HG03045 (cell line): Measurements from ENCODE around the gene LIPC.
"Not testable (repeated sequence)": the region's sequence is repeated elsewhere in the genome, so short reads cannot be mapped to it uniquely, and the experiment has no call there.

ENCODE experiments used
- ATAC-seq: cut with Tn5 transposase; IDR thresholded peaks from one replicate; pipeline ENCODE4 v1.9.1; 2021; ENCODE audit warnings: mild to moderate bottlenecking, moderate library complexity; ENCODE audit not compliant: unreplicated experiment

Gene LIPC

GRCh38 chr15:58574631-58575030 lies 142.8 kb downstream of the LIPC start:
- ATAC-seq, result no peak

DNA sequence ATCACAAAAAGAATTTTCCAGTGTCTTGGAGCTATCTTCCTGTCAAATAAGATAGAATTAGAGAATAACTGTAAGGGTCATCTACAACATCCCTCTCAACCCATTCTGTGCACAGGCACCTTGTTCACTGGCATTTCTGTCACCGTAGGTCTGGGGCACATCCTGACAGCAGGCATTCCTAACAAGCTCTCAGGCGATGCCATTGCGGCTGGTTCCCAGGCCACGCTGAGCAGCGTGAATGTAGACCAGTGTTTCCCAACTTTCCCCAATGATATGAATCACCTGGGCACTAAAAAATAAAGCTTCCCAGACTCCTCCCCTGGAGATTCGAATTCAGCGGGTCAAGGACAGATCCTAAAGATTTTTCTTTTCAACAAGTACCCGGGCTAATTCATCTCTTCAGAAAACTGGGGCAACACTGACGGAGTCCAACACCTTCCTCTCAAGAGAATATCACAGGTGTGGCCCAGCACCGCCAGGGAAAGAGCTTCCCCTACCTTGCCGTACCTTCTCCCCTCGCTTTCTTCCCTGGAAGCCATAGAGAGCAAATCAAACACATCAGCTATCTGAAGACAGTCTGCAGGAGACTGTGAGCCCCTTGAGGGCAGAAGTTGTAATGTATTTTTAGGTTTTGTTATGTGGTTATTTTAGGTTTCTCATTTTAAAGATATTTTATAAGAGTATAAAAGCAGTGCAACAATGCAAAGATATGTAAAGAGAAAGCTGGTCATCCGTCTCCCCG lies 143.4 kb downstream of the LIPC start:
- ATAC-seq, result no peak

DNA sequence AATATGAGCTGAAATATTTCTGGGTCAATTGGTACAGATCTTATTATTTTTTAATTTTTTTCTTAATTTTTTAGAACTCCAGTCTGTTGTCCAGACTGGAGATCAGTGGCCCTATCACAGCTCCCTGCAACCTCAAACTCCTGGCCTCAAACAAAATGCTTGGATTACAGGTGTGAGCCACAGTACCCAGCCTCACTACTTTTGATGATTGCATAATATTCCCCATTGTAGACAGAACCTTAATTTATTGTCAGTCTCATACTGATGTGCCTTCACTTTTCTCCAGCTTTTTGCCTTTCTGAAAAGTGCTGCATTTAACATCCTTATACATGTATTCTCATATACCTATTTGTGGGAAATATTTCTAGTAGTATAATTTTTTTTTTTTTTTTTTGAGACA lies 144.9 kb downstream of the LIPC start:
- ATAC-seq, result no peak

DNA sequence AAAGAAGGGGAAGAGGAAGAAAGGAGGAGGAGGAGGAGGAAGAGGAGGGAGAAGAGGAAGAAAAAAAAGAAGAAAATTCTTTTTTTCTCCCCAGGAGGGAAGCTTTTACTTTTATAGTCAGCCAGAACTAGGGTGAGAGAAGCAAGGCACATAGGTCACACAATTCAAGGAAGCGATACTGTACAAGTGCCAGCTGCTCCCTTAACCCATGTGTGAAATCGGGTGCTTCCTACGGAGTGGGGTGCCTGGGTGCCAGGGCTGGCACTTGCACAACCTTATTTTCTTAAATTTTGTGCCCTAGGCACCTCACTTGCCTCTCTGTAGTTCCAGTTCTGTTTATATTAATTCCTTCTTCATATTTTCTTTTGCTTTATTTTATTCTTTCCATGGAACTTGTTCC lies 150.4 kb downstream of the LIPC start:
- ATAC-seq, result no peak

DNA sequence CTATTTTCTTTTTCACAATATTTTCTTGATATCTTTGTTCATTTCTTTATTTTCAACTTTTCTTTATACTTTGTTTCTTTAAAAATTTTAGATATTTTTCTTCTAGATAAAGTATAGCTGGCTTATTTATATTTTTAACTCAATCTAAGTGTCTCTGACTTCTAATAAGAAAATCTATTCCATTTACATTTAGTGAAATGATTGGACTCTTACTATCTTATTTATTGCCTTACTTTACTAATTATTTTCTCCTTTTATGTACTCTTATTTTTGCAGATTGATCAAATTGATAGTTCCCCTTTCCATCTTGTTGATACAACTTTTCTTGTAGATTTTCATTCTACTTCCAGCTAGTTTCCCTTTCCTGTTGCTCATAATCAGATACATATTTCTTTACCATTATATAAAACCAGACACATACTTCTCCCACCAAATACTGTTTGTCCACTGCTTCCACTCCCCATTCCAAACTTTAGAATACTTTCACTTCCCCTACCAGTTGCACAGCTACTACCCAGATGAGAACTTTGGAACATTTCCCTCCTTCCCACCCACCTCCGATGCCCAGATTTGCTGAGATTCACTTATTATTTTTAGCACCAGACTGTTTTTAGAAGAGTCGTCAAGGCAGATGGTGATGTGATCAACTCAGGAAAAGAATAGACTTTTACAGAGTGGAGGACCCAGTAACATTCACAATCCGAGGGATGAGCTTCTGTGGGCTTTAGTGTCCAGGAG lies 151.5 kb downstream of the LIPC start:
- no peak for ATAC-seq

GRCh38 chr15:58584789-58585461 lies 153.1 kb downstream of the LIPC start:
- no peak for ATAC-seq

GRCh38 chr15:58585693-58586443 lies 154.1 kb downstream of the LIPC start:
- no peak for ATAC-seq

DNA sequence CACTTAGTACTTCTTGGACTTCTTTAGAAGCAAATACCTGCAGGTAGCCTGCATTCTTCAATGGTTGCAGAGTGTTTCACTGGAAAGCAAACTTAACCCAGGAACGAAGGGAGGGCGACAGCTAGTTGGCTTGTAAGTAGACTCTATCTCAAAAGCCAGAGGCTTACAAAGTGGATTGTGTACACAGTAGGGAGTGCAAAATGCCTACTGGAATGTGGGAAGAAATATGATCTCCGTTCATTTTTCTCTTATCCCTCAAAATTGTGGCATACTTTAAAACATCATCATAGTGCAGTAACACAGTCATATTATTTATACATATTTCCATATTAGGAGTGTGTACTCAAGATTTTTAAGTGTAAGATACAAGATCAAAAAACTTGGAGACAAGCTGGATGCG lies 155.7 kb downstream of the LIPC start:
- no peak for ATAC-seq

- no peak for ATAC-seq
Measured at GRCh38 chr15:58588096-58588495, 156.3 kb downstream of the LIPC start.

- ATAC-seq, result no peak
Measured at GRCh38 chr15:58589047-58589446, 157.3 kb downstream of the LIPC start.

GRCh38 chr15:58590236-58590635 lies 158.4 kb downstream of the LIPC start:
- ATAC-seq, result no peak

- no peak for ATAC-seq
Measured at GRCh38 chr15:58590926-58591325, 159.1 kb downstream of the LIPC start.

DNA sequence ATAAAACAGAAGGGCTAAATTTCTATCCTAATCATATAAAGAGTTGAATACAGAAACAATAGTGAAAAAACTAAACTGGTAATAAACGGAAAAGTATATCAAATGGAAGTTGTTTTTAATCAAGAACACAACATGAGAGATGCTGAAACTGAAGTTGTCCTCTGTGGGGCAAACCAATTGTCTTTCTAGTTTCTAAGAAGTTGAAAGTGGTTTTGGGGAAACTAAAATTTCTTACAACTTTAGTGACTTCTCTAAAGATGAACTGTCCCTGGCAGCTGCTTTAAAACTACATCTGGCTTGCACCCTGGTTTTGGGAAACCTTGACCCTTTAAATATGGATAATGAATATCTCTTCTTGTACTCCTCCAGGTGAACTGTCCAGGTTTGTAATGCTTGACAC lies 162.1 kb downstream of the LIPC start:
- no peak for ATAC-seq

GRCh38 chr15:58594898-58595297 lies 163.1 kb downstream of the LIPC start:
- ATAC-seq, result no peak

DNA sequence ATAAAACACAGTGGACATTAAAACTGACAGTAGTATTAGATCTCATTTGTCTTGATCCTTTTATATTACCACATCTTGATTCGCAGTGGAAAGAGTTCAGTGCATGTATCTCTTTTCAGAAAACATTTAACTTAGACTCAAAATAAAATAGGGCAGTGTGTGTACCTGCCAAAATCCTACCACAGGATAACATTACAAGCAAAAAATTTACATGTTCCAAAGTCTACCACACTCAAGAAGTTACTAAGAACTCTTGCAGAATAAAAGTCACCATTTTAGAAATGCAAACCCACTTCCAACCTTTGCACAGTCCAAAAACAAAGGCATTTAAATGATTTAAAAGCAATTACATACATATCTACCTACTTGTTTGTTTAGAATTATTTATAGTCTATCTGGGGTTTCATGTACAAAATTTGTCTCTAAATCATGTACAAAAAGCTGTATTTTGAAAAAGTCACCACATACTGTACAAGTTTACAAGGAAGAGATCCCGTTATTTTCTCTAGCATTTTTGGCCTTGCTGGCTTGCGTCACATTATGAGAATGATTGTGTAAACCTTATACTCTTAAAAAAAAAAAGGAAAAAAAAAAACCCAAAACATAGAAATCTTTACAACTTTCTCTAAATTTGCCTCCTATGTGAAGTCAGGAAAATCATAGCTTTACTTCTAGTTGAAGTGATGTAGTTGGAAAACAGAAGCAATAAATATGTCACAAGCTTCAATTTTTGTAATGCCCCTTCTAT lies 163.9 kb downstream of the LIPC start:
- no peak for ATAC-seq

DNA sequence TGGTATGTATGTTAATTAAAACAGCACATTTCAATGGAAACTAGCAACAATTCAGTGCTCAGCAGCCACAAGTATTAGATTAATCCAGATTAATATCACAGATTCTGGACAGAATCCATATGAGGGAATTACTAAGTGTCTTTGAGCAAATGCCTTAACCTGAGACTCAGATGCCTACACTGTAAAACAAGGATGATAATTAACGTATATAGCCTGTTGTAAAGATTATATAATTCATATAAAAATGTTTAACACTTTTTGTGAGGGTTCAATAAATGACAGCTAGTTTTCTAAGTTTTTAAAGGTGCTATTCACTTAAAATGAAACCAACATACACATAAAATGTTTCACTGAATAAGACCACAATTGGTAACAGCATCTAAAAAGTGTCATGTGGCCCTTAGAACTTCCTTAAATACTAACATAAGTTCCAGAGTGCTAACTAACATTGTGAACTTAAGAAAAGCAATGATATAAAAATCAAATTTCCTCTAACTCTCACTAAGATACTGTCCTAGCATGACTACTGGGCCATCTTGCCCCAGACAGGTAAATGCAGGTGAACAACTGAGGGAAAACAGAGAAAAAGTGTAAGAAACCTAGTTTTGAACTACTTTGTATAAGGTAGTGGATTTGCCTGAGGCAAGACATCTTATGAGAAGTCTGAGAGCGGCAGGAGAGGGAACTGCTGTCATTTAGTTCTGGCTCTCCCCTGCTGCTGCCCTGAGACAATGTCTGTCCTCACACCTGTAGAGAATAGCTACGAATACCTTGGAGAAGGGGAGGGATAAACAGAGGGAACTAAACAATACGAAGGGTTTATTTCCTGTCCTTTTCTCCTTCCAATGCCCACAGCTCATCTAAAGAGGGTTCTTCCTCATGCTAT lies 166.4 kb downstream of the LIPC start:
- ATAC-seq, result no peak

DNA sequence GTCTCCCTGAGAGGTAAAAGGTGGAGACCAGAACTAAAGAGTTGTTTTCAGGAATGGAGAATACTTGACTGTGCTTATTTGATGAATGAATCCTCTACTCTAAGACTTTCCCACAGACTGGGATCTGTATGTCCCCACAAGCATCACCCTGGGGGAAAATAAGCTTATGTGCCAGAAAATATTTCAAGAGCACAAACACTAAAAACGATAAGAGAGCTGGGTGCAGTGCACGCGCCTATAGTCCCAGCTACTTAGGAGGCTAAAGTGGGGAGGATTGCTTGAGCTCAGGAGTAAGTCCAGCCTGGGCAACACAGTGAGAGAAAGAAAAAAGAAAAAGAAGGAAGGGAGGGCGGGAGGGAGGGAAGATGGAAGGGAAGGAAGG lies 167.0 kb downstream of the LIPC start:
- no peak for ATAC-seq

DNA sequence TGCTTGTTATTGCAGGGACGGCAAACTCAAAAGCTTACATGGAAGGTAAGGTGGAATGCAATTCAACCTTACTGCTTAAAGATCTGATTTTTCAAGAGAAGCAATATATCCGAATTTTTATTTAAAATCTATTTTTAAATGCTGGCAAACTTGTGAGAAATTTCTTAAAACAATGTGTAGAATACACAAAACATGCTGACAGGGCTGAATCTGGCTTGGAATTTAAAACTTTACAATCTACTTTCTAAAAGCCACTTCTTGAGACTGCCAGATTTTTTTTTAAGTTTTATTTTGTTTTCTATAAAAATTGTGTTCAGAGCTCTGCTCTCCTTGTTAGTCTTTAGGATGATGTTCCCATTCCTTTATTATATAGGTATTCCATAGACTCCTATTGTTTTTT lies 171.0 kb downstream of the LIPC start:
- ATAC-seq, result no peak

DNA sequence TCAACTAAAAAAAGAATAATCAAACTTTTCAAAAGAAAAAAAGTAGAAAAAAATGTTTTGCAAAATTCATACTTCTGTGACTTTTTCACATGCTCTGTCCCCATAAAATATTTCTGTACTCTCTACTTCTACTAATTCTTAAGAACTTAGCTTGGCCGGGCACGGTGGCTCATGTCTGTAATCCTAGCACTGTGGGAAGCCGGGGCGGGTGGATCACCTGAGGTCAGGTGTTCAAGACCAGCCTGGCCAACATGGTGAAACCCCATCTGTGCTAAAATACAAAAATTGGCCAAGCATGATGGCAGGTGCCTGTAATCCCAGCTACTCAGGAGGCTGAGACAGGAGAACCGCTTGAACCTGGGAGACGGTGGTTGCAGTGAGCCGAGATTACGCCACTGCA lies 172.1 kb downstream of the LIPC start:
- ATAC-seq, result not testable (repeated sequence)
